SK-N-SH (cell line): ENCODE data around the gene GSG1L. TPM values are rescaled to one million over a fixed set of nuclear protein-coding genes. Genes with fewer than 3 reads are reported as not detected.
A peak's percentile ranks its signal among the peaks of the same experiment; 100 is the strongest.

Experiments
- CTCF ChIA-PET: fragments of 300-600, 350-600 bp; formaldehyde crosslinking; extraction: SDS; loops from one replicate; lab custom pipeline; 2021; lab: Yijun Ruan, JAX
- POLR2A ChIA-PET: fragments of 350-600 bp; sonication (Branson Sonifier 250); formaldehyde crosslinking; extraction: SDS; loops from one replicate; lab custom pipeline; 2020; ENCODE audit warnings: antibody characterized with exemption, inconsistent platforms; lab: Yijun Ruan, JAX
- DNase-seq: peaks from one replicate; pipeline ENCODE4 v3.0.0; 2012
- H2AFZ ChIP-seq: fragments of 200-600 bp; sonication (generic); 2 replicates; pipeline ENCODE4 v1.8.1; 2016; ENCODE audit warnings: antibody characterized with exemption, mild to moderate bottlenecking, low read depth
- H3F3A ChIP-seq: fragments of 200-600 bp; sonication (generic); replicated peaks from 2 replicates; pipeline ENCODE3; 2016; ENCODE audit warnings: antibody characterized with exemption, mild to moderate bottlenecking; ENCODE audit not compliant: insufficient read depth
- H3K27ac ChIP-seq, 2 experiments: fragments of 200-500 bp in 1 of 2; fragments of 200-600 bp in 1 of 2; sonication (Bioruptor generic) in 1 of 2; sonication (generic), shearing (Covaris generic) in 1 of 2; 2 replicates each; pipeline versions ENCODE4 v1.5.1 to v1.6.1; 2014 to 2016; ENCODE audit warnings: low read depth in 2 of 2, inconsistent platforms in 1 of 2, low read length in 1 of 2, mild to moderate bottlenecking in 1 of 2, mixed read lengths in 1 of 2
- H3K27me3 ChIP-seq: fragments of 200-600 bp; sonication (generic), shearing (Covaris generic); 2 replicates; pipeline ENCODE4 v1.6.1; 2016; ENCODE audit warnings: mixed run types; ENCODE audit not compliant: insufficient read depth
- H3K36me3 ChIP-seq, 2 experiments: fragments of 200-500 bp in 1 of 2; fragments of 200-600 bp in 1 of 2; sonication (Bioruptor generic) in 1 of 2; sonication (generic) in 1 of 2; replicated peaks in 1 of 2; 2 replicates each; pipeline versions ENCODE3 to v1.5.1; 2014 to 2016; ENCODE audit warnings: low read length in 1 of 2, mild to moderate bottlenecking in 1 of 2; ENCODE audit not compliant: insufficient read depth in 2 of 2, control insufficient read depth in 1 of 2
- H3K4me1 ChIP-seq, 2 experiments: fragments of 200-500 bp in 1 of 2; fragments of 200-600 bp in 1 of 2; sonication (Bioruptor generic) in 1 of 2; sonication (generic), shearing (Covaris generic) in 1 of 2; 2 replicates each; pipeline versions ENCODE4 v1.5.1 to v1.6.1; 2014 to 2016; ENCODE audit warnings: low read depth in 1 of 2, low read length in 1 of 2, mixed run types in 1 of 2; ENCODE audit not compliant: insufficient read depth in 2 of 2, control insufficient read depth in 1 of 2
- H3K4me2 ChIP-seq: fragments of 200-600 bp; sonication (generic), shearing (Covaris generic); 2 replicates; pipeline ENCODE4 v1.6.1; 2017; ENCODE audit warnings: mixed run types
- H3K4me3 ChIP-seq, 2 experiments: fragments of 200-500 bp in 1 of 2; fragments of 200-600 bp in 1 of 2; sonication (Bioruptor generic) in 1 of 2; sonication (generic), shearing (Covaris generic) in 1 of 2; 2 replicates each; pipeline versions ENCODE4 v1.5.1 to v1.8.1; 2014 to 2016; ENCODE audit warnings: low read depth in 2 of 2, inconsistent platforms in 1 of 2, low read length in 1 of 2, mild to moderate bottlenecking in 1 of 2, mixed read lengths in 1 of 2, moderate library complexity in 1 of 2
- H3K79me2 ChIP-seq: fragments of 200-600 bp; sonication (generic); 2 replicates; pipeline ENCODE4 v1.8.1; 2017; ENCODE audit warnings: mild to moderate bottlenecking; ENCODE audit not compliant: insufficient read depth
- H3K9ac ChIP-seq: fragments of 200-600 bp; sonication (generic); 2 replicates; pipeline ENCODE4 v1.6.1; 2017; ENCODE audit warnings: mixed run types
- H3K9me2 ChIP-seq: fragments of 200-600 bp; sonication (generic); 2 replicates; pipeline ENCODE4 v1.6.1; 2017; ENCODE audit warnings: mixed run types
- H3K9me3 ChIP-seq: fragments of 200-600 bp; sonication (generic); 2 replicates; pipeline ENCODE4 v1.6.1; 2017; ENCODE audit warnings: mixed run types, mild to moderate bottlenecking, moderate library complexity
- H4K20me1 ChIP-seq: fragments of 200-600 bp; sonication (generic); 2 replicates; pipeline ENCODE4 v1.6.1; 2017; ENCODE audit warnings: mild to moderate bottlenecking, mixed run types; ENCODE audit not compliant: insufficient read depth
- EP300 ChIP-seq, 2 experiments: IDR thresholded peaks; 2 replicates each; pipeline versions ENCODE4 v1.4.0 to v1.6.1; 2012; ENCODE audit warnings: borderline replicate concordance in 1 of 2, low read depth in 1 of 2, low read length in 1 of 2
- EZH2phosphoT487 ChIP-seq: fragments of 200-600 bp; sonication (generic); IDR thresholded peaks from 2 replicates; pipeline ENCODE4 v1.6.1; 2017; ENCODE audit warnings: low read depth, mixed run types, mild to moderate bottlenecking, antibody characterized with exemption, moderate library complexity, borderline replicate concordance
- FOSL2 ChIP-seq: IDR thresholded peaks from 2 replicates; pipeline ENCODE4 v1.4.0; 2012; ENCODE audit warnings: low read depth, mild to moderate bottlenecking, moderate library complexity, borderline replicate concordance
- FOXM1 ChIP-seq: IDR thresholded peaks from 2 replicates; pipeline ENCODE4 v1.4.0; 2012; ENCODE audit warnings: low read depth, mild to moderate bottlenecking
- JUND ChIP-seq: IDR thresholded peaks from 2 replicates; pipeline ENCODE4 v1.4.0; 2012
- MXI1 ChIP-seq: IDR thresholded peaks from 2 replicates; pipeline ENCODE4 v1.6.1; 2012; ENCODE audit warnings: mild to moderate bottlenecking, low read depth, low read length, improper control_type of control experiment
- NFIC ChIP-seq: IDR thresholded peaks from 2 replicates; pipeline ENCODE4 v1.4.0; 2012; ENCODE audit warnings: borderline replicate concordance
- RFX5 ChIP-seq: IDR thresholded peaks from 2 replicates; pipeline ENCODE4 v1.6.1; 2012; ENCODE audit warnings: mild to moderate bottlenecking, improper control_type of control experiment, low read length
- SIN3A ChIP-seq: IDR thresholded peaks from 2 replicates; pipeline ENCODE4 v1.6.1; 2012; ENCODE audit warnings: low read depth, mild to moderate bottlenecking, low read length, moderate library complexity, borderline replicate concordance
- SMC3 ChIP-seq: IDR thresholded peaks from 2 replicates; pipeline ENCODE4 v1.6.1; 2012; ENCODE audit warnings: low read depth, low read length, improper control_type of control experiment
- TAF1 ChIP-seq: IDR thresholded peaks from 2 replicates; pipeline ENCODE4 v1.6.1; 2012; ENCODE audit warnings: low read depth, mild to moderate bottlenecking, low read length, moderate library complexity, borderline replicate concordance
- TCF12 ChIP-seq: IDR thresholded peaks from 2 replicates; pipeline ENCODE4 v1.4.0; 2012
- TEAD4 ChIP-seq: IDR thresholded peaks from 2 replicates; pipeline ENCODE4 v1.4.0; 2012; ENCODE audit warnings: mild to moderate bottlenecking, borderline replicate concordance; ENCODE audit not compliant: insufficient read depth
- YY1 ChIP-seq: IDR thresholded peaks from 2 replicates; pipeline ENCODE4 v1.4.0; 2012; ENCODE audit warnings: low read depth, mild to moderate bottlenecking
- WGBS: methylation state at CpG from one replicate; pipeline ENCODE4 v1.1.6; 2017; ENCODE audit warnings: low lambda C conversion rate; 5-methylcytosine and 5-hydroxymethylcytosine counted together
- polyA plus RNA-seq, 3 experiments: library from polyadenylated mRNA; depleted of rRNA; stranded (reverse); fragments of >200 nt; gene quantifications; 2 replicates each; pipeline ENCODE4 v1.2.3, GENCODE V29; 2012
- TF ChIP-seq, protein P1 (sequence below): IDR thresholded peaks from 2 replicates; pipeline ENCODE4 v1.4.0; 2012; ENCODE audit warnings: low read depth, borderline replicate concordance
- TF ChIP-seq, protein P2 (sequence below): fragments of 200-600 bp; sonication (generic); IDR thresholded peaks from 2 replicates; pipeline ENCODE4 v1.6.1; 2017; ENCODE audit warnings: antibody characterized with exemption, mild to moderate bottlenecking, moderate library complexity
- TF ChIP-seq, protein P3 (sequence below): IDR thresholded peaks from 2 replicates; pipeline ENCODE4 v1.6.1; 2012; ENCODE audit warnings: mild to moderate bottlenecking, low read depth, low read length, moderate library complexity
- TF ChIP-seq, protein P4 (sequence below): fragments of 150-350 bp; IDR thresholded peaks from 2 replicates; pipeline ENCODE4 v1.6.1; 2017; ENCODE audit warnings: antibody characterized with exemption, low read length, low read depth, borderline replicate concordance
- TF ChIP-seq, protein P5 (sequence below): IDR thresholded peaks from 2 replicates; pipeline ENCODE4 v1.4.0; 2012; ENCODE audit warnings: low read depth
- TF ChIP-seq, protein P6 (sequence below): IDR thresholded peaks from 2 replicates; pipeline ENCODE4; 2012

Gene GSG1L
- polyA plus RNA-seq, 1 of the 3 experiments (the other 2 are of a cell fraction): not detected

DNA sequence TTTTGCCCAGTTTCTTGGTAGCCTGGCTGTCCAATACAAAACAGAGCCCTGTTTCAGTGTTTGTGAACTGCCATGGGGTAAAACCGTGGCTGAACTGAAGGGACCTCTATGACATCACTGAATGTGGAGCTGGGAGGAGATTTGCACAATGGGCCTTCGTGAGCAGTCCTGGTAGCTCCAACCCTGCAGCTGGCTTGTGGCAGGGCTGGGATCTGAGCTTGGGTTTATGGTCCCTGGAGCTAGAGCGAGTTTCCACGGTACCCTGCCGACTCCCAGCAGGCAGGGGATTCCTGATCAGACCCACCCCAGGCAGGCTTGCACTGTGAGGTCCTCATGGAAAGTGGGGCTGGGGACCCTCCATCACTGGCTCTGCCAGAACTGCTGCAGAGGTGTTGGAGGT, 247.0 kb downstream of the GSG1L start:
- Histone ChIP-seq H3K79me2 (no peaks in the 10 kb centered on the region), H3K4me3 (no peak overlapping the region), H3K4me1 (no peaks in the 10 kb centered on the region), H3K9me2 (no peaks in the 10 kb centered on the region), H3K9ac (no peak overlapping the region), H3K27me3 (peaks cover 19% of the 10 kb centered on the region; the same call in 1 of the 2 replicates), H3K27ac (no peak overlapping the region), H3K4me2 (no peak overlapping the region), H3K36me3 (no peaks in the 10 kb centered on the region), H3K9me3 (no peaks in the 10 kb centered on the region), H2AFZ (no peak overlapping the region), H3F3A (no peaks in the 10 kb centered on the region), H4K20me1 (no peaks in the 10 kb centered on the region)
- ChIA-PET CTCF (no interaction called here), POLR2A (no interaction called here)
- TF ChIP-seq YY1: no peak
- TF ChIP-seq RFX5: no peak
- no peak for TF ChIP-seq EZH2phosphoT487
- no peak for TF ChIP-seq JUND
- TF ChIP-seq, protein P1, sequence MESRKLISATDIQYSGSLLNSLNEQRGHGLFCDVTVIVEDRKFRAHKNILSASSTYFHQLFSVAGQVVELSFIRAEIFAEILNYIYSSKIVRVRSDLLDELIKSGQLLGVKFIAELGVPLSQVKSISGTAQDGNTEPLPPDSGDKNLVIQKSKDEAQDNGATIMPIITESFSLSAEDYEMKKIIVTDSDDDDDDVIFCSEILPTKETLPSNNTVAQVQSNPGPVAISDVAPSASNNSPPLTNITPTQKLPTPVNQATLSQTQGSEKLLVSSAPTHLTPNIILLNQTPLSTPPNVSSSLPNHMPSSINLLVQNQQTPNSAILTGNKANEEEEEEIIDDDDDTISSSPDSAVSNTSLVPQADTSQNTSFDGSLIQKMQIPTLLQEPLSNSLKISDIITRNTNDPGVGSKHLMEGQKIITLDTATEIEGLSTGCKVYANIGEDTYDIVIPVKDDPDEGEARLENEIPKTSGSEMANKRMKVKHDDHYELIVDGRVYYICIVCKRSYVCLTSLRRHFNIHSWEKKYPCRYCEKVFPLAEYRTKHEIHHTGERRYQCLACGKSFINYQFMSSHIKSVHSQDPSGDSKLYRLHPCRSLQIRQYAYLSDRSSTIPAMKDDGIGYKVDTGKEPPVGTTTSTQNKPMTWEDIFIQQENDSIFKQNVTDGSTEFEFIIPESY: no peak
- TF ChIP-seq NFIC: no peak
- TF ChIP-seq, protein P2, sequence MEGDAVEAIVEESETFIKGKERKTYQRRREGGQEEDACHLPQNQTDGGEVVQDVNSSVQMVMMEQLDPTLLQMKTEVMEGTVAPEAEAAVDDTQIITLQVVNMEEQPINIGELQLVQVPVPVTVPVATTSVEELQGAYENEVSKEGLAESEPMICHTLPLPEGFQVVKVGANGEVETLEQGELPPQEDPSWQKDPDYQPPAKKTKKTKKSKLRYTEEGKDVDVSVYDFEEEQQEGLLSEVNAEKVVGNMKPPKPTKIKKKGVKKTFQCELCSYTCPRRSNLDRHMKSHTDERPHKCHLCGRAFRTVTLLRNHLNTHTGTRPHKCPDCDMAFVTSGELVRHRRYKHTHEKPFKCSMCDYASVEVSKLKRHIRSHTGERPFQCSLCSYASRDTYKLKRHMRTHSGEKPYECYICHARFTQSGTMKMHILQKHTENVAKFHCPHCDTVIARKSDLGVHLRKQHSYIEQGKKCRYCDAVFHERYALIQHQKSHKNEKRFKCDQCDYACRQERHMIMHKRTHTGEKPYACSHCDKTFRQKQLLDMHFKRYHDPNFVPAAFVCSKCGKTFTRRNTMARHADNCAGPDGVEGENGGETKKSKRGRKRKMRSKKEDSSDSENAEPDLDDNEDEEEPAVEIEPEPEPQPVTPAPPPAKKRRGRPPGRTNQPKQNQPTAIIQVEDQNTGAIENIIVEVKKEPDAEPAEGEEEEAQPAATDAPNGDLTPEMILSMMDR: no peak
- no peak for TF ChIP-seq TAF1
- TF ChIP-seq, protein P3, sequence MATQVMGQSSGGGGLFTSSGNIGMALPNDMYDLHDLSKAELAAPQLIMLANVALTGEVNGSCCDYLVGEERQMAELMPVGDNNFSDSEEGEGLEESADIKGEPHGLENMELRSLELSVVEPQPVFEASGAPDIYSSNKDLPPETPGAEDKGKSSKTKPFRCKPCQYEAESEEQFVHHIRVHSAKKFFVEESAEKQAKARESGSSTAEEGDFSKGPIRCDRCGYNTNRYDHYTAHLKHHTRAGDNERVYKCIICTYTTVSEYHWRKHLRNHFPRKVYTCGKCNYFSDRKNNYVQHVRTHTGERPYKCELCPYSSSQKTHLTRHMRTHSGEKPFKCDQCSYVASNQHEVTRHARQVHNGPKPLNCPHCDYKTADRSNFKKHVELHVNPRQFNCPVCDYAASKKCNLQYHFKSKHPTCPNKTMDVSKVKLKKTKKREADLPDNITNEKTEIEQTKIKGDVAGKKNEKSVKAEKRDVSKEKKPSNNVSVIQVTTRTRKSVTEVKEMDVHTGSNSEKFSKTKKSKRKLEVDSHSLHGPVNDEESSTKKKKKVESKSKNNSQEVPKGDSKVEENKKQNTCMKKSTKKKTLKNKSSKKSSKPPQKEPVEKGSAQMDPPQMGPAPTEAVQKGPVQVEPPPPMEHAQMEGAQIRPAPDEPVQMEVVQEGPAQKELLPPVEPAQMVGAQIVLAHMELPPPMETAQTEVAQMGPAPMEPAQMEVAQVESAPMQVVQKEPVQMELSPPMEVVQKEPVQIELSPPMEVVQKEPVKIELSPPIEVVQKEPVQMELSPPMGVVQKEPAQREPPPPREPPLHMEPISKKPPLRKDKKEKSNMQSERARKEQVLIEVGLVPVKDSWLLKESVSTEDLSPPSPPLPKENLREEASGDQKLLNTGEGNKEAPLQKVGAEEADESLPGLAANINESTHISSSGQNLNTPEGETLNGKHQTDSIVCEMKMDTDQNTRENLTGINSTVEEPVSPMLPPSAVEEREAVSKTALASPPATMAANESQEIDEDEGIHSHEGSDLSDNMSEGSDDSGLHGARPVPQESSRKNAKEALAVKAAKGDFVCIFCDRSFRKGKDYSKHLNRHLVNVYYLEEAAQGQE: no peak
- no peak for TF ChIP-seq EP300 (IDR thresholded peaks at IDR 0.05; ENCODE audit: borderline replicate concordance in 1 of 2, low read depth in 1 of 2, low read length in 1 of 2)
- TF ChIP-seq TCF12: no peak
- TF ChIP-seq, protein P4, sequence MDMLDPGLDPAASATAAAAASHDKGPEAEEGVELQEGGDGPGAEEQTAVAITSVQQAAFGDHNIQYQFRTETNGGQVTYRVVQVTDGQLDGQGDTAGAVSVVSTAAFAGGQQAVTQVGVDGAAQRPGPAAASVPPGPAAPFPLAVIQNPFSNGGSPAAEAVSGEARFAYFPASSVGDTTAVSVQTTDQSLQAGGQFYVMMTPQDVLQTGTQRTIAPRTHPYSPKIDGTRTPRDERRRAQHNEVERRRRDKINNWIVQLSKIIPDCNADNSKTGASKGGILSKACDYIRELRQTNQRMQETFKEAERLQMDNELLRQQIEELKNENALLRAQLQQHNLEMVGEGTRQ: no peak
- TF ChIP-seq, protein P5, sequence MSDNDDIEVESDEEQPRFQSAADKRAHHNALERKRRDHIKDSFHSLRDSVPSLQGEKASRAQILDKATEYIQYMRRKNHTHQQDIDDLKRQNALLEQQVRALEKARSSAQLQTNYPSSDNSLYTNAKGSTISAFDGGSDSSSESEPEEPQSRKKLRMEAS: no peak
- TF ChIP-seq SIN3A: no peak
- TF ChIP-seq, protein P6, sequence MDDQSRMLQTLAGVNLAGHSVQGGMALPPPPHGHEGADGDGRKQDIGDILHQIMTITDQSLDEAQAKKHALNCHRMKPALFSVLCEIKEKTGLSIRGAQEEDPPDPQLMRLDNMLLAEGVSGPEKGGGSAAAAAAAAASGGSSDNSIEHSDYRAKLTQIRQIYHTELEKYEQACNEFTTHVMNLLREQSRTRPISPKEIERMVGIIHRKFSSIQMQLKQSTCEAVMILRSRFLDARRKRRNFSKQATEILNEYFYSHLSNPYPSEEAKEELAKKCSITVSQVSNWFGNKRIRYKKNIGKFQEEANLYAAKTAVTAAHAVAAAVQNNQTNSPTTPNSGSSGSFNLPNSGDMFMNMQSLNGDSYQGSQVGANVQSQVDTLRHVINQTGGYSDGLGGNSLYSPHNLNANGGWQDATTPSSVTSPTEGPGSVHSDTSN: no peak
- no peak for TF ChIP-seq FOXM1
- no peak for TF ChIP-seq TEAD4
- no peak for TF ChIP-seq FOSL2
- TF ChIP-seq SMC3: no peak
- TF ChIP-seq MXI1: no peak
- peak; percentile 2 for DNase-seq
- 14% methylated on average over 2 of the region's 5 CpGs for WGBS
